HEK293 (cell line): ENCODE results near the gene GDI2.

Experiments
- CTCF ChIA-PET: fragments of 350-600 bp; formaldehyde crosslinking; extraction: SDS; loops from one replicate; lab custom pipeline; 2021; ENCODE audit warnings: antibody characterized with exemption; lab: Yijun Ruan, JAX
- POLR2A ChIA-PET: fragments of 300-600 bp; formaldehyde crosslinking; extraction: SDS; loops from one replicate; lab custom pipeline; 2020; ENCODE audit warnings: antibody characterized with exemption, inconsistent platforms; lab: Yijun Ruan, JAX
- H3K27ac ChIP-seq: fragments of 200-500 bp; sonication (Bioruptor generic); 2 replicates; pipeline ENCODE4 v1.5.1; 2014; ENCODE audit warnings: low read depth, low read length, control low read depth, inconsistent platforms; ENCODE audit errors: extremely low read depth
- H3K36me3 ChIP-seq, 2 experiments: fragments of 200-500 bp in 1 of 2; sonication (Bioruptor generic) in 1 of 2; 1 replicate in 1 of 2; 2 replicates in 1 of 2; pipeline ENCODE4 v1.5.1; 2014 to 2017; ENCODE audit warnings: inconsistent platforms in 2 of 2, low read length in 2 of 2; ENCODE audit not compliant: control insufficient read depth in 2 of 2, insufficient read depth in 1 of 2
- H3K4me1 ChIP-seq: fragments of 200-500 bp; sonication (Bioruptor generic); 2 replicates; pipeline ENCODE4 v1.5.1; 2014; ENCODE audit warnings: mild to moderate bottlenecking, low read length, inconsistent platforms; ENCODE audit not compliant: control insufficient read depth, insufficient read depth
- H3K4me3 ChIP-seq: 2 replicates; pipeline ENCODE4 v1.5.1; 2011; ENCODE audit warnings: low read depth, mild to moderate bottlenecking, control low read depth, low read length, moderate library complexity
- H3K9me3 ChIP-seq: fragments of 200-500 bp; sonication (Bioruptor generic); 2 replicates; pipeline ENCODE4 v1.5.1; 2014; ENCODE audit warnings: low read depth, low read length, inconsistent platforms; ENCODE audit not compliant: control insufficient read depth, insufficient read depth
- BCL11A ChIP-seq: fragments of 450-650 bp; formaldehyde crosslinking; IDR thresholded peaks from 2 replicates; pipeline ENCODE4 v1.5.1; 2016; ENCODE audit warnings: low read depth, missing biosample characterization, missing genetic modification characterization
- EGR2 ChIP-seq: fragments of 450-650 bp; formaldehyde crosslinking; IDR thresholded peaks from 2 replicates; pipeline ENCODE4 v1.5.1; 2016; ENCODE audit warnings: low read depth, missing biosample characterization, missing genetic modification characterization
- ELK4 ChIP-seq: IDR thresholded peaks from 2 replicates; pipeline ENCODE4 v1.6.1; 2011; ENCODE audit warnings: mild to moderate bottlenecking, low read depth, low read length, borderline replicate concordance
- KLF7 ChIP-seq: fragments of 450-650 bp; formaldehyde crosslinking; IDR thresholded peaks from 2 replicates; pipeline ENCODE4 v1.5.1; 2016; ENCODE audit warnings: missing biosample characterization, missing genetic modification characterization, borderline replicate concordance
- KLF9 ChIP-seq: fragments of 450-650 bp; formaldehyde crosslinking; IDR thresholded peaks from 2 replicates; pipeline ENCODE4 v1.5.1; 2016; ENCODE audit warnings: missing biosample characterization, missing genetic modification characterization, low read depth
- MYNN ChIP-seq: fragments of 450-650 bp; formaldehyde crosslinking; IDR thresholded peaks from 2 replicates; pipeline ENCODE4 v1.5.1; 2016; ENCODE audit warnings: missing biosample characterization, missing genetic modification characterization, borderline replicate concordance
- OSR2 ChIP-seq: fragments of 450-650 bp; formaldehyde crosslinking; IDR thresholded peaks from 2 replicates; pipeline ENCODE4 v1.5.1; 2016; ENCODE audit warnings: missing biosample characterization, missing genetic modification characterization
- PRDM1 ChIP-seq: fragments of 450-650 bp; formaldehyde crosslinking; IDR thresholded peaks from 2 replicates; pipeline ENCODE4; 2016; ENCODE audit warnings: missing biosample characterization, missing genetic modification characterization
- PRDM10 ChIP-seq: fragments of 450-650 bp; formaldehyde crosslinking; IDR thresholded peaks from 2 replicates; pipeline ENCODE4 v1.5.1; 2016; ENCODE audit warnings: missing biosample characterization, missing genetic modification characterization
- SP3 ChIP-seq: fragments of 450-650 bp; formaldehyde crosslinking; IDR thresholded peaks from 2 replicates; pipeline ENCODE4 v1.5.1; 2016; ENCODE audit warnings: missing biosample characterization, missing genetic modification characterization
- TRIM28 ChIP-seq: IDR thresholded peaks from 2 replicates; pipeline ENCODE4 v1.6.1; 2011; ENCODE audit warnings: low read length, control low read depth, borderline replicate concordance
- WT1 ChIP-seq: fragments of 450-650 bp; formaldehyde crosslinking; IDR thresholded peaks from 2 replicates; pipeline ENCODE4 v1.5.1; 2016; ENCODE audit warnings: missing biosample characterization, missing genetic modification characterization
- ZFP37 ChIP-seq: fragments of 450-650 bp; formaldehyde crosslinking; IDR thresholded peaks from 2 replicates; pipeline ENCODE4 v1.5.1; 2016; ENCODE audit warnings: missing biosample characterization, missing genetic modification characterization
- ZFP69B ChIP-seq: fragments of 450-650 bp; formaldehyde crosslinking; IDR thresholded peaks from 2 replicates; pipeline ENCODE4 v1.5.1; 2016; ENCODE audit warnings: missing biosample characterization, missing genetic modification characterization
- ZNF350 ChIP-seq: fragments of 450-650 bp; formaldehyde crosslinking; IDR thresholded peaks from 2 replicates; pipeline ENCODE4 v1.5.0; 2017; ENCODE audit warnings: missing biosample characterization, mild to moderate bottlenecking, missing genetic modification characterization
- ZNF362 ChIP-seq: fragments of 450-650 bp; formaldehyde crosslinking; IDR thresholded peaks from 2 replicates; pipeline ENCODE4 v1.5.1; 2016; ENCODE audit warnings: missing biosample characterization, missing genetic modification characterization
- ZNF560 ChIP-seq: fragments of 450-650 bp; formaldehyde crosslinking; IDR thresholded peaks from 2 replicates; pipeline ENCODE4 v1.5.1; 2017; ENCODE audit warnings: missing biosample characterization, missing genetic modification characterization, borderline replicate concordance
- ZNF571 ChIP-seq: fragments of 450-650 bp; formaldehyde crosslinking; IDR thresholded peaks from 2 replicates; pipeline ENCODE4 v1.5.0; 2017; ENCODE audit warnings: missing biosample characterization, missing genetic modification characterization
- ZNF596 ChIP-seq: fragments of 450-650 bp; IDR thresholded peaks from 2 replicates; pipeline ENCODE4 v1.5.0; 2018; ENCODE audit warnings: missing biosample characterization, mild to moderate bottlenecking, missing genetic modification characterization, moderate library complexity
- ZNF621 ChIP-seq: fragments of 450-650 bp; formaldehyde crosslinking; IDR thresholded peaks from 2 replicates; pipeline ENCODE4 v1.5.1; 2017; ENCODE audit warnings: missing biosample characterization, missing genetic modification characterization
- ZNF768 ChIP-seq: fragments of 450-650 bp; formaldehyde crosslinking; IDR thresholded peaks from 2 replicates; pipeline ENCODE4 v1.5.1; 2018; ENCODE audit warnings: missing biosample characterization, mild to moderate bottlenecking, missing genetic modification characterization
- ZNF785 ChIP-seq: fragments of 450-650 bp; formaldehyde crosslinking; IDR thresholded peaks from 2 replicates; pipeline ENCODE4 v1.5.1; 2016; ENCODE audit warnings: missing biosample characterization, missing genetic modification characterization
- ZSCAN23 ChIP-seq: fragments of 450-650 bp; formaldehyde crosslinking; IDR thresholded peaks from 2 replicates; pipeline ENCODE4 v1.5.1; 2016; ENCODE audit warnings: missing biosample characterization, missing genetic modification characterization

Gene GDI2

GRCh38 chr10:5751601-5752253 lies 61.5 kb downstream of the GDI2 start:
- Histone ChIP-seq H3K36me3 (peaks cover 18 to 65% of the 10 kb centered on the region in 2 experiments), H3K4me1 (no peaks in the 10 kb centered on the region), H3K4me3 (no peak overlapping the region)
- CTCF ChIA-PET, result interaction anchor here (1.0 kb wide), 1 partner anchor 56 kb away, joined by 3 read pairs; no protein-coding TSS in a partner anchor
- TF ChIP-seq ZNF350 (tag by site-specific recombination), result no peak
- TF ChIP-seq PRDM1 (tag by site-specific recombination), result no peak
- no peak for TF ChIP-seq ZNF571
- TF ChIP-seq WT1 (tag by site-specific recombination), result no peak
- TF ChIP-seq TRIM28, result no peak
- no peak for TF ChIP-seq ZNF596 (tag by site-specific recombination)
- TF ChIP-seq EGR2 (tag by site-specific recombination), result no peak
- TF ChIP-seq ELK4, result no peak
- TF ChIP-seq ZNF560, result no peak
- no peak for TF ChIP-seq BCL11A (tag by site-specific recombination)
- no peak for TF ChIP-seq ZFP69B (tag by site-specific recombination)
- TF ChIP-seq PRDM10, result no peak
- no peak for TF ChIP-seq KLF7 (tag by site-specific recombination)
- no peak for TF ChIP-seq ZSCAN23 (tag by site-specific recombination)
- TF ChIP-seq ZNF621, result no peak
- TF ChIP-seq, all 188 proteins: peak for 0
- Histone ChIP-seq H3K27ac (no peak overlapping the region), H3K9me3 (no peaks in the 10 kb centered on the region)
- POLR2A ChIA-PET, result no interaction called here

- POLR2A ChIA-PET, result no interaction called here
Measured at GRCh38 chr10:5748394-5748803, 64.8 kb downstream of the GDI2 start.

More at GRCh38 chr10:5748394-5748803, 64.8 kb downstream of the GDI2 start:
- no peak overlapping the region for H3K27ac ChIP-seq
- H3K36me3 ChIP-seq, result peaks cover 29 to 76% of the 10 kb centered on the region in 2 experiments
- no peaks in the 10 kb centered on the region for H3K4me1 ChIP-seq
- no peak for TF ChIP-seq MYNN
- TF ChIP-seq SP3 (tag by site-specific recombination), result no peak
- no peak for TF ChIP-seq ZFP37 (tag by site-specific recombination)
- TF ChIP-seq ZNF362 (tag by site-specific recombination), result no peak
- TF ChIP-seq ZNF768 (tag by site-specific recombination), result no peak
- TF ChIP-seq ZNF785 (tag by site-specific recombination), result no peak
- TF ChIP-seq OSR2, result no peak
- TF ChIP-seq KLF9, result no peak
- CTCF ChIA-PET, result interaction anchor here (1.1 kb wide), 1 partner anchor 11 kb away, joined by 4 read pairs; no protein-coding TSS in a partner anchor
- H3K4me3 ChIP-seq, result no peak overlapping the region
- H3K9me3 ChIP-seq, result no peaks in the 10 kb centered on the region
